Measurements from ENCODE around the gene MAP2K6.

Gene MAP2K6

GRCh38 chr17:69525920-69526841 is 111.7 kb downstream of the MAP2K6 start:
- Histone ChIP-seq H3K4me3 (no peak overlapping the region), H3K27ac (no peak overlapping the region)
- TF ChIP-seq CTCF (IDR thresholded peaks at IDR 0.05): peak; percentile 82
- no peak for DNase-seq (ENCODE audit: low spot score)

GRCh38 chr17:69528035-69528434 is 113.5 kb downstream of the MAP2K6 start:
- H3K27ac ChIP-seq: no peak overlapping the region
- no peak overlapping the region for H3K4me3 ChIP-seq
- DNase-seq (ENCODE audit: low spot score): no peak
- TF ChIP-seq CTCF (IDR thresholded peaks at IDR 0.05): no peak

GRCh38 chr17:69533481-69534234 is 119.2 kb downstream of the MAP2K6 start:
- no peak for DNase-seq (ENCODE audit: low spot score)
- no peak for TF ChIP-seq CTCF (IDR thresholded peaks at IDR 0.05)
- Histone ChIP-seq H3K27ac (no peak overlapping the region), H3K4me3 (no peak overlapping the region)

- TF ChIP-seq CTCF (IDR thresholded peaks at IDR 0.05): no peak
- Histone ChIP-seq H3K4me3 (no peak overlapping the region), H3K27ac (no peak overlapping the region)
- no peak for DNase-seq (ENCODE audit: low spot score)
Observed at GRCh38 chr17:69534235-69534621, 119.7 kb downstream of the MAP2K6 start.

- no peak for DNase-seq (ENCODE audit: low spot score)
- H3K4me3 ChIP-seq: no peak overlapping the region
- no peak overlapping the region for H3K27ac ChIP-seq
- TF ChIP-seq CTCF (IDR thresholded peaks at IDR 0.05): no peak
Observed at GRCh38 chr17:69535016-69535570, 120.6 kb downstream of the MAP2K6 start.

- no peak overlapping the region for H3K27ac ChIP-seq
- no peak for TF ChIP-seq CTCF (IDR thresholded peaks at IDR 0.05)
- H3K4me3 ChIP-seq: no peak overlapping the region
- DNase-seq (ENCODE audit: low spot score): no peak
Observed at GRCh38 chr17:69538795-69539194, 124.3 kb downstream of the MAP2K6 start.
